ENCODE measurements around the gene ATF6. TPM values are rescaled to one million over a fixed set of nuclear protein-coding genes. Genes with fewer than 3 reads are reported as not detected.

ATF6 gene
- total RNA-seq, 2 experiments from 2014 or later: 16.2 to 17.1 TPM

- ChIA-PET POLR2A (no interaction called here), CTCF (no interaction called here)
- TF ChIP-seq CTCF (IDR thresholded peaks at IDR 0.05): no peak
- Histone ChIP-seq H3K36me3 (ENCODE audit: insufficient read depth, low read length) (no peaks in the 10 kb centered on the region), H3K27me3 (ENCODE audit: control insufficient read depth in 1 of 2, insufficient read depth in 2 of 2, low read length in 2 of 2) (no peaks in the 10 kb centered on the region), H3K9me3 (ENCODE audit: control insufficient read depth in 1 of 2, insufficient read depth in 1 of 2, low read length in 2 of 2) (peaks cover 0 to 5% of the 10 kb centered on the region in 2 experiments), H3K4me1 (ENCODE audit: insufficient read depth, low read length) (no peaks in the 10 kb centered on the region), H3K27ac (ENCODE audit: low read depth in 1 of 2, low read length in 2 of 2) (no peak overlapping the region), H3K4me3 (ENCODE audit: low read length) (no peak overlapping the region)
- Mint-ChIP-seq H3K27me3 (peaks cover 3% of the 10 kb centered on the region), H3K36me3 (ENCODE audit: low read depth) (no peaks in the 10 kb centered on the region), H3K4me1 (ENCODE audit: low read depth) (no peaks in the 10 kb centered on the region), H3K27ac (no peak overlapping the region), H3K4me3 (no peak overlapping the region), H3K9me3 (no peaks in the 10 kb centered on the region)
- ATAC-seq (ENCODE audit: poor library complexity): no peak
- intact Hi-C loops (cut with DNase I, micrococcal nuclease): no loop called here
- DNase-seq: no peak
Observed at GRCh38 chr1:162008799-162009198, 242.7 kb downstream of the ATF6 start.

GRCh38 chr1:162009501-162010174, 243.5 kb downstream of the ATF6 start:
- POLR2A ChIA-PET: no interaction called here
- H3K27me3 Mint-ChIP-seq: peaks cover 3% of the 10 kb centered on the region
- no peak overlapping the region for H3K4me3 Mint-ChIP-seq
- Histone ChIP-seq H3K4me1 (ENCODE audit: insufficient read depth, low read length) (no peaks in the 10 kb centered on the region), H3K27me3 (ENCODE audit: control insufficient read depth in 1 of 2, insufficient read depth in 2 of 2, low read length in 2 of 2) (no peaks in the 10 kb centered on the region), H3K9me3 (ENCODE audit: control insufficient read depth in 1 of 2, insufficient read depth in 1 of 2, low read length in 2 of 2) (peaks cover 0 to 5% of the 10 kb centered on the region in 2 experiments), H3K4me3 (ENCODE audit: low read length) (no peak overlapping the region), H3K36me3 (ENCODE audit: insufficient read depth, low read length) (no peaks in the 10 kb centered on the region), H3K27ac (ENCODE audit: low read depth in 1 of 2, low read length in 2 of 2) (no peak overlapping the region)
- H3K36me3 Mint-ChIP-seq (ENCODE audit: low read depth): no peaks in the 10 kb centered on the region
- no peaks in the 10 kb centered on the region for H3K4me1 Mint-ChIP-seq (ENCODE audit: low read depth)
- CTCF ChIA-PET: no interaction called here
- intact Hi-C loops (cut with DNase I, micrococcal nuclease): no loop called here
- TF ChIP-seq CTCF (IDR thresholded peaks at IDR 0.05): no peak
- no peak for DNase-seq
- H3K27ac Mint-ChIP-seq: no peak overlapping the region
- no peaks in the 10 kb centered on the region for H3K9me3 Mint-ChIP-seq
- no peak for ATAC-seq (ENCODE audit: poor library complexity)

GRCh38 chr1:162010175-162010506, 244.0 kb downstream of the ATF6 start:
- Mint-ChIP-seq H3K9me3 (no peaks in the 10 kb centered on the region), H3K4me3 (no peak overlapping the region), H3K27me3 (peaks cover 3% of the 10 kb centered on the region), H3K36me3 (ENCODE audit: low read depth) (no peaks in the 10 kb centered on the region), H3K27ac (no peak overlapping the region), H3K4me1 (ENCODE audit: low read depth) (no peaks in the 10 kb centered on the region)
- DNase-seq: no peak
- intact Hi-C loops (cut with DNase I, micrococcal nuclease): no loop called here
- no peak for ATAC-seq (ENCODE audit: poor library complexity)
- Histone ChIP-seq H3K36me3 (ENCODE audit: insufficient read depth, low read length) (no peaks in the 10 kb centered on the region), H3K4me1 (ENCODE audit: insufficient read depth, low read length) (no peaks in the 10 kb centered on the region), H3K27ac (ENCODE audit: low read depth in 1 of 2, low read length in 2 of 2) (no peak overlapping the region), H3K27me3 (ENCODE audit: control insufficient read depth in 1 of 2, insufficient read depth in 2 of 2, low read length in 2 of 2) (no peaks in the 10 kb centered on the region), H3K9me3 (ENCODE audit: control insufficient read depth in 1 of 2, insufficient read depth in 1 of 2, low read length in 2 of 2) (peaks cover 0 to 5% of the 10 kb centered on the region in 2 experiments), H3K4me3 (ENCODE audit: low read length) (no peak overlapping the region)
- ChIA-PET CTCF (no interaction called here), POLR2A (no interaction called here)
- TF ChIP-seq CTCF (IDR thresholded peaks at IDR 0.05): no peak
